ENCODE results near the gene SMYD3. TPM values are rescaled to one million over a fixed set of nuclear protein-coding genes. Genes with fewer than 3 reads are reported as not detected.
A peak's percentile ranks its signal among the peaks of the same experiment; 100 is the strongest.

SMYD3 gene
- total and polyA plus RNA-seq, 2 of the 4 experiments (the other 2 are of a cell fraction), result 26.5 to 37.6 TPM

DNA sequence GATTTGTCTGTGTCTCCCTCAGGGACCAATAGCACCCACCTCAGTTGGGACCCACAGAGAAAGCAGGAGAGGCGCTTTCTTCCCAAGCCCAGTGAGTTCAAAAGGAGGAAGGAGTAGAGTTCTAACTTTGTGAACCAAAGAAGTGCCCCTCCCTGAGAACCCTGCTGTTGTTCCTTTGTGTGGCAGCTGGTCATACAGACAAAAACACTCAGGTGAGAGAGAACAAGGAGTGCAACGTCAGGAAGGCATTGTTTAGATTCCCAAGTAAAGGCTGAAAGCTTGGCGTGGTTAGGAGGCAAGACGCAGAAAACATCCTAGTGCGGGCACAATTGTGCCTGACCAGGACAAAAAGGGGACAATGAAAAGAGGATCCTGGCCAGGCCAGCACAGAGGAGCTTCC, 697.7 kb downstream of the SMYD3 start:
- no peak for TF ChIP-seq CEBPB (IDR thresholded peaks at IDR 0.05; ENCODE audit: low read depth, low read length)
- TF ChIP-seq RCOR1 (IDR thresholded peaks at IDR 0.05; ENCODE audit: insufficient replicate concordance, low read length), result no peak
- TF ChIP-seq FOS (IDR thresholded peaks at IDR 0.05; ENCODE audit: low read depth, low read length), result no peak
- TF ChIP-seq MAFK (IDR thresholded peaks at IDR 0.05; ENCODE audit: low read depth, low read length), result no peak
- TF ChIP-seq MXI1 (IDR thresholded peaks at IDR 0.05; ENCODE audit: borderline replicate concordance, low read depth, low read length), result no peak
- no peak for TF ChIP-seq RFX5 (IDR thresholded peaks at IDR 0.05; ENCODE audit: low read depth, low read length)
- TF ChIP-seq CHD1 (IDR thresholded peaks at IDR 0.05; ENCODE audit: low read depth, low read length), result no peak
- TF ChIP-seq, protein P1, sequence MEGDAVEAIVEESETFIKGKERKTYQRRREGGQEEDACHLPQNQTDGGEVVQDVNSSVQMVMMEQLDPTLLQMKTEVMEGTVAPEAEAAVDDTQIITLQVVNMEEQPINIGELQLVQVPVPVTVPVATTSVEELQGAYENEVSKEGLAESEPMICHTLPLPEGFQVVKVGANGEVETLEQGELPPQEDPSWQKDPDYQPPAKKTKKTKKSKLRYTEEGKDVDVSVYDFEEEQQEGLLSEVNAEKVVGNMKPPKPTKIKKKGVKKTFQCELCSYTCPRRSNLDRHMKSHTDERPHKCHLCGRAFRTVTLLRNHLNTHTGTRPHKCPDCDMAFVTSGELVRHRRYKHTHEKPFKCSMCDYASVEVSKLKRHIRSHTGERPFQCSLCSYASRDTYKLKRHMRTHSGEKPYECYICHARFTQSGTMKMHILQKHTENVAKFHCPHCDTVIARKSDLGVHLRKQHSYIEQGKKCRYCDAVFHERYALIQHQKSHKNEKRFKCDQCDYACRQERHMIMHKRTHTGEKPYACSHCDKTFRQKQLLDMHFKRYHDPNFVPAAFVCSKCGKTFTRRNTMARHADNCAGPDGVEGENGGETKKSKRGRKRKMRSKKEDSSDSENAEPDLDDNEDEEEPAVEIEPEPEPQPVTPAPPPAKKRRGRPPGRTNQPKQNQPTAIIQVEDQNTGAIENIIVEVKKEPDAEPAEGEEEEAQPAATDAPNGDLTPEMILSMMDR (conservative IDR thresholded peaks at IDR 0.05; ENCODE audit: low read depth, low read length), result no peak
- no peak for TF ChIP-seq SMC3 (IDR thresholded peaks at IDR 0.05; ENCODE audit: low read depth, low read length)
- no peak for TF ChIP-seq POLR2A (IDR thresholded peaks at IDR 0.05; ENCODE audit: low read depth, low read length)
- no peak for TF ChIP-seq NFE2L2 (IDR thresholded peaks at IDR 0.05; ENCODE audit: low read depth, low read length)
- TF ChIP-seq, protein P2, sequence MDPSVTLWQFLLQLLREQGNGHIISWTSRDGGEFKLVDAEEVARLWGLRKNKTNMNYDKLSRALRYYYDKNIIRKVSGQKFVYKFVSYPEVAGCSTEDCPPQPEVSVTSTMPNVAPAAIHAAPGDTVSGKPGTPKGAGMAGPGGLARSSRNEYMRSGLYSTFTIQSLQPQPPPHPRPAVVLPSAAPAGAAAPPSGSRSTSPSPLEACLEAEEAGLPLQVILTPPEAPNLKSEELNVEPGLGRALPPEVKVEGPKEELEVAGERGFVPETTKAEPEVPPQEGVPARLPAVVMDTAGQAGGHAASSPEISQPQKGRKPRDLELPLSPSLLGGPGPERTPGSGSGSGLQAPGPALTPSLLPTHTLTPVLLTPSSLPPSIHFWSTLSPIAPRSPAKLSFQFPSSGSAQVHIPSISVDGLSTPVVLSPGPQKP (IDR thresholded peaks at IDR 0.05; ENCODE audit: borderline replicate concordance, low read depth, low read length), result no peak
- no peak for TF ChIP-seq MAZ (IDR thresholded peaks at IDR 0.05; ENCODE audit: borderline replicate concordance, low read depth, low read length)
- TF ChIP-seq RAD21 (IDR thresholded peaks at IDR 0.05; ENCODE audit: low read length), result no peak
- Histone ChIP-seq H3K4me1 (ENCODE audit: control insufficient read depth, insufficient read depth, low read length) (peaks cover 3% of the 10 kb centered on the region), H3K4me3 (ENCODE audit: insufficient read depth, low read depth, low read length) (no peak overlapping the region), H3K9me1 (ENCODE audit: insufficient read depth, low read length) (no peaks in the 10 kb centered on the region), H3K9me3 (ENCODE audit: control insufficient read depth, insufficient read depth, low read length) (no peaks in the 10 kb centered on the region), H2AK5ac (ENCODE audit: low read depth, low read length) (peak overlapping the region; percentile 24; the same call in 1 of the 2 replicates), H3K9ac (ENCODE audit: low read depth, low read length) (no peak overlapping the region), H3K23ac (ENCODE audit: low read depth, low read length) (no peak overlapping the region), H3K56ac (ENCODE audit: extremely low read depth, insufficient read depth, low read length) (no peak overlapping the region), H2AK9ac (replicated peaks; ENCODE audit: low read depth, low read length, poor library complexity) (no peak overlapping the region), H3K79me1 (ENCODE audit: low read depth in 1 of 2, low read length in 2 of 2) (no peaks in the 10 kb centered on the region), H3K18ac (ENCODE audit: low read depth, low read length) (no peak overlapping the region), H2BK5ac (ENCODE audit: low read depth, low read length, poor library complexity, severe bottlenecking) (no peak overlapping the region), H2BK15ac (ENCODE audit: low read depth, low read length) (no peak overlapping the region), H3K4ac (ENCODE audit: low read depth, low read length) (no peak overlapping the region), H3K27ac (ENCODE audit: insufficient read depth, low read length) (no peak overlapping the region), H3K36me3 (ENCODE audit: control insufficient read depth, insufficient read depth, low read length) (no peaks in the 10 kb centered on the region), H3K27me3 (ENCODE audit: control insufficient read depth, insufficient read depth, low read length) (no peaks in the 10 kb centered on the region), H2BK120ac (ENCODE audit: low read depth, low read length) (no peak overlapping the region), H4K8ac (ENCODE audit: low read depth in 2 of 2, low read length in 2 of 2) (no peak overlapping the region), H3K4me2 (ENCODE audit: low read depth, low read length) (no peak overlapping the region), H4K20me1 (ENCODE audit: insufficient read depth, low read length) (no peaks in the 10 kb centered on the region), H2AFZ (replicated peaks; ENCODE audit: low read length, poor library complexity) (no peak overlapping the region), H2BK20ac (ENCODE audit: low read depth, low read length) (no peak overlapping the region), H4K5ac (ENCODE audit: low read depth, low read length) (no peak overlapping the region), H4K91ac (ENCODE audit: insufficient read depth, low read depth, low read length) (peak overlapping the region; percentile 3; the same call in 1 of the 2 replicates), H3K14ac (replicated peaks; ENCODE audit: low read depth, low read length) (no peak overlapping the region)
- dilution Hi-C loops (cut with HindIII; ENCODE audit: low sequenced_read_pairs, unreplicated experiment), result no loop called here
- BruUV-seq (replicated peaks), result no TSS peak
- ChIA-PET CTCF (interaction anchor here (1.2 kb wide), 1 partner anchor 12 kb away, joined by 3 read pairs; no protein-coding TSS in a partner anchor), POLR2A (ENCODE audit: unreplicated experiment) (no interaction called here)
- in situ Hi-C loops (cut with MboI; ENCODE audit: low sequenced_read_pairs), result no loop called here
- DNase-seq (no peak), ATAC-seq (ENCODE audit: low read depth) (no peak)
- intact Hi-C loops (cut with micrococcal nuclease), result loop anchor here (10.0 kb wide), 1 partner anchor 655 kb away; the partner anchor contains the start of gene KIF26B
- 100% methylated on average over 3 of the region's 5 CpGs; no CpG with 5 or more reads in 1 of the 2 experiments for WGBS, 2 experiments (ENCODE audit: extremely low coverage in 2 of 2, insufficient read length in 1 of 2)
